ENCODE measurements around the gene LHFPL3.

LHFPL3 gene

DNA sequence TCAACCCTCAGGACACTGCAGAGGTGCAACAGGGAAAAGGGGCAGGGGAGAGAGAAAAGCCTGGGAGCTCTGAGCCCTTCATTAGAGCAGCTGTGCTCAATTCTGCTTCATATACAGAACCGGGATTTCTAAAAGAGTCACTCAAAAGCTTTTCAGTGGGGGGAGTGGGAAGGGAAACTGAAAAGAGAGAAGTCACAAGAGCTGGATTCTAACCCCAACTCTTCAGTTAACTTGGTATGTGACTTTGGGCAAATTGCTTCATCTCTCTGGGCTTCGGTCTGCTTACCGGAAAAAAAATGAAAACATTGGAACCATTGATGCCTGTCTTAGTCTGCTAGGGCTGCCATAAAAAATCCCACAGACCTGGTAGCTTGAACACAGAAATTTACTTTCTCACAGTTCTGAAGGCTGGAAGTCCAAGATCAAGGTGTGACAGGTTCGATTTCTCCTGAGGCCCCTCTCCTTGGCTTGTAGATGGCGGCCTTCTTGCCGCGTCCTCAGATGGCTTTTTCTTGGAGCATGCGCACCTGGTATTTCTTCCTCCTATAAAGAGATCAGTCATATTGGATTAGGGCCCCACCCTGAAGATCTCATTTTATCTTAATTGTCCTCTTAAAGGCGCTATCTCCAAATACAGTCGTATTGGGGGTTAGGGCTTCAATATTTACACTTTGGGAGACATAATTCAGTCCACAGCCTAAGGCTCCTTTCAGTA, 567.3 kb downstream of the LHFPL3 start:
- FAIRE-seq (no peak), DNase-seq (ENCODE audit: insufficient read length, low spot score) (no peak)
- TF ChIP-seq, protein P1, sequence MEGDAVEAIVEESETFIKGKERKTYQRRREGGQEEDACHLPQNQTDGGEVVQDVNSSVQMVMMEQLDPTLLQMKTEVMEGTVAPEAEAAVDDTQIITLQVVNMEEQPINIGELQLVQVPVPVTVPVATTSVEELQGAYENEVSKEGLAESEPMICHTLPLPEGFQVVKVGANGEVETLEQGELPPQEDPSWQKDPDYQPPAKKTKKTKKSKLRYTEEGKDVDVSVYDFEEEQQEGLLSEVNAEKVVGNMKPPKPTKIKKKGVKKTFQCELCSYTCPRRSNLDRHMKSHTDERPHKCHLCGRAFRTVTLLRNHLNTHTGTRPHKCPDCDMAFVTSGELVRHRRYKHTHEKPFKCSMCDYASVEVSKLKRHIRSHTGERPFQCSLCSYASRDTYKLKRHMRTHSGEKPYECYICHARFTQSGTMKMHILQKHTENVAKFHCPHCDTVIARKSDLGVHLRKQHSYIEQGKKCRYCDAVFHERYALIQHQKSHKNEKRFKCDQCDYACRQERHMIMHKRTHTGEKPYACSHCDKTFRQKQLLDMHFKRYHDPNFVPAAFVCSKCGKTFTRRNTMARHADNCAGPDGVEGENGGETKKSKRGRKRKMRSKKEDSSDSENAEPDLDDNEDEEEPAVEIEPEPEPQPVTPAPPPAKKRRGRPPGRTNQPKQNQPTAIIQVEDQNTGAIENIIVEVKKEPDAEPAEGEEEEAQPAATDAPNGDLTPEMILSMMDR (IDR thresholded peaks at IDR 0.05; ENCODE audit: insufficient read depth, missing control alignments): no peak

DNA sequence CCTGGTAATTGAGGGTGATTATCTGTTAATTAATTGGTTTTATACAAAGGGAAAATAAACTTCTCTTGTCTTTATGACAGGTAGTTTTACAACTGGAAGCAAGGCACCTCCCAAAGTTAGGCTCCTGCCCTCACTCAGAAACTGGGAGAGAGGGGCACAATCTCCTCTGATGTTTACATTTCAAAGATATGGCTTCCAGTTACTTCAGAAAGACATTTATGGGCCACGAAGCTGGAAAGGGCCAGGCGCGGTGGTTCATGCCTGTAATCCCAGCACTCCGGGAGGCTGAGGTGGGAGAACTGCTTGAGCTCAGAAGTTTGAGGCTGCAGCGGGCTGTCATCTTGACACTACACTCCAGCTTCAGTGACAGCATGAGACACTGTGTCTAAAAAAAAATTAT, 570.0 kb downstream of the LHFPL3 start:
- no peak for FAIRE-seq
- TF ChIP-seq, protein P1 (IDR thresholded peaks at IDR 0.05; ENCODE audit: insufficient read depth, missing control alignments): no peak
- no peak for DNase-seq (ENCODE audit: insufficient read length, low spot score)

DNA sequence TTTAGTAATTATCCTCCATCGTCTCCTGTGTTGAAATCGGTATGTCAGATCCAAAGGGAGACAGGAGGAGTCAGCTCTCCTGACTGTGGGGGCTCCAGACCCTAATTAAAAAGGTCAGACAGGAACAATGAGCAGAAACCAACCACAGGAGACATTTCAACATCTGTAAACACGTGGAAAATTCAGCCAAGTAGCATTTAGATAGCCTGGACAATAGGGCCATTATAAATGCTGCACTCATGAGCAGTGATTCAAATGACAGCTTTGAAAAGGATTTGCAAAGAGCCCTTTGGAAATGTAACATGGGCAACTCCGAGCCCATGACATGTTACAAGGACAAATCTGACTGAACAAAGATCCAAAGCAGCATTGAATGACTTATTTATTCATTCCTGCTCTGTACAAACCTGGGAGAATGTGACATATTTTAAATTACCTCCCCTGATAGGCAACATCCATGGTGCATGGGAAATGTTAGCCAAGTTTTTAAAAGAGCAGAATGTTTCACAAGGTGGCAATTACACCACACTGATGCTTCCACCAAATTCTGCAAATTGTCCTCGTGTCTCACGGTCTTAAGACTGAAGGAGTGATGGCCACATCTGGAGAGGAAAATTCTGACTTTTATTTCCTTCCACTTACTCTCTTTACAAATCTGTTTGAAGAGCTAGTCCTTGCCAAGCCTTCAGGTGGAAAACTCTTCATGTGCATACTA, 572.3 kb downstream of the LHFPL3 start:
- FAIRE-seq (no peak), DNase-seq (ENCODE audit: insufficient read length, low spot score) (no peak)
- TF ChIP-seq, protein P1 (IDR thresholded peaks at IDR 0.05; ENCODE audit: insufficient read depth, missing control alignments): no peak

DNA sequence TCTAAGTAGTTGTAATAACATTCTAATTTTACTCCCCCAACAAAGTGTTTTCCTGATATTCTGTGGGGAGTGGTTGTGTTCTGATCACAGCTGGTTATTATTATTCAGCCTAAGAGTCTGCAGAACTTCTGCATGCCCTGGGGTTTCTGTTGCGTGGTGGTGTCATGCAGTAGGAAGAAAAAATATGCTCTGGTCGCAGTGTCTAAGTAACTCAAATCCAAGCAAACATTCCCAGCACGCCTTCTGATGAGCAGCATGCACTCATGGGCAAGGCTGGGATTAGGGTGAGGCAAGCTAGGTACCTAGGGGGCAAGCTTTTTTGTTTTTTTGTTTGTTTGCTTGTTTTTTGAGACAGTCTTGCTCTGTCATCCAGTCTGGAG, 572.8 kb downstream of the LHFPL3 start:
- TF ChIP-seq, protein P1 (IDR thresholded peaks at IDR 0.05; ENCODE audit: insufficient read depth, missing control alignments): no peak
- no peak for DNase-seq (ENCODE audit: insufficient read length, low spot score)
- no peak for FAIRE-seq

DNA sequence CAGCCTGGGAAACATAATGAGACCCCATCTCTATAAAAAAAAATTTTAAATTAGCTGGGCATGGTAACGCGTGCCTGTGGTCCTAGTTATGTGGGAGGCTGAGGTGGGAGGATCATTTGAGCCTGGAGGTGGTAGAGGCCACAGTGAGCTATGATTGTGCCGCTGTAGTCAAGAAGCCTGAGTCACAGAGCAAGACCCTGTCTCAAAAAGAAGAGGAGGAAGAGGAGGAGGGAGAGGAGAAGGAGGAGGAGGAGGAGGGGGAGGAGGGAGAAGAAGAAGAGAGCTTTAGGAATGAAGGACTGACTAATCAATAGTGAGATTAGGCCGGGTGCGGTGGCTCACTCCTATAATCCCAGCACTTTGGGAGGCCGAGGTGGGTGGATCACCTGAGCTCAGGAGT, 573.8 kb downstream of the LHFPL3 start:
- no peak for FAIRE-seq
- DNase-seq (ENCODE audit: insufficient read length, low spot score): no peak
- TF ChIP-seq, protein P1 (IDR thresholded peaks at IDR 0.05; ENCODE audit: insufficient read depth, missing control alignments): no peak

DNA sequence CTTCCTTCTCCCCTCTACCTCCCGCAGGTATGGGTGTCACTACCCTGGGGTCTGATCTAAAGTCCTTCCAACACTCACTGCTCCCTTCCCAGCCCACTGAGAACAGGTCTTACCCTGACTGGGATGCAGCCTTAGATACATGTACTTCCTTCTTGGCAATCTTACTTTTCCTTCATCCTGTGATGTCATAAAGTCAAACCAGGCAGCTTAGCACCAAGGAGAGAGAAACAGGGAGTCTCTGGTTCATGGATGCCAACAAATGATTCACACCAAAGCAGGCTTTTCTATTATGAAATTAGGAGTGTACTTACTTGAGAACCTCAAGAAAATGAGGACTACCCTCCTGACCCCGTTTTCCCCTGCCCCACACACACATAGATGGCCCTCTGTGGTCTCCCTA, 574.6 kb downstream of the LHFPL3 start:
- no peak for DNase-seq (ENCODE audit: insufficient read length, low spot score)
- no peak for FAIRE-seq
- TF ChIP-seq, protein P1 (IDR thresholded peaks at IDR 0.05; ENCODE audit: insufficient read depth, missing control alignments): no peak

DNA sequence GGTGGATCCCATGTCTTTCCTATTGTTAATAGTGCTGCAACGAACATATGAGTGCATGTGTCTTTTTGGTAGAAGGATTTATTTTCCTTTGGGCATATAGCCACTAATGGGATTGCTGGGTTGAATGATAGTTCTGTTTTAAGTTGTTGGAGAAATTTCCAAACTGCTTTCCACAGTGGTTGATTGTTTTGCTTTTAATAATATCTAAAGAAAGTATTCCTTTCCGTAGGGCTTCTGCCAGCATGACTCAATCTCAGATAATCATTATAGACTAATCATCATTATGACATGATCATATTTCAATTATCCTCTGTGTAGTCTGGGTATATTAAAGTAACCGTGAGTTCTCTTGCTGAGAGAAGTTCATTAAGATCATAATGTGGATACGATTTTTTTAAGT, 575.4 kb downstream of the LHFPL3 start:
- TF ChIP-seq, protein P1 (IDR thresholded peaks at IDR 0.05; ENCODE audit: insufficient read depth, missing control alignments): no peak
- no peak for FAIRE-seq
- DNase-seq (ENCODE audit: insufficient read length, low spot score): no peak
